Left renal pelvis (tissue), 4 donors: ENCODE data around the gene SCN2B. TPM values are rescaled to one million over a fixed set of nuclear protein-coding genes. Genes with fewer than 3 reads are reported as not detected.

Experiments
- DNase-seq, 4 donors: peaks; one replicate each; pipeline ENCODE4 v3.0.0-alpha.2; 2013; ENCODE audit warnings: low read depth in 4 of 4, low spot score in 3 of 4
- polyA plus RNA-seq, 4 donors: library from polyadenylated mRNA; unstranded; fragments of 120-200 nt; gene quantifications; one replicate each; pipeline ENCODE4 v1.2.1, GENCODE V29; 2013; ENCODE audit not compliant: insufficient read length in 4 of 4

SCN2B gene
- polyA plus RNA-seq, 4 donors = 4.2 to 7.1 (median 4.2) TPM

DNA sequence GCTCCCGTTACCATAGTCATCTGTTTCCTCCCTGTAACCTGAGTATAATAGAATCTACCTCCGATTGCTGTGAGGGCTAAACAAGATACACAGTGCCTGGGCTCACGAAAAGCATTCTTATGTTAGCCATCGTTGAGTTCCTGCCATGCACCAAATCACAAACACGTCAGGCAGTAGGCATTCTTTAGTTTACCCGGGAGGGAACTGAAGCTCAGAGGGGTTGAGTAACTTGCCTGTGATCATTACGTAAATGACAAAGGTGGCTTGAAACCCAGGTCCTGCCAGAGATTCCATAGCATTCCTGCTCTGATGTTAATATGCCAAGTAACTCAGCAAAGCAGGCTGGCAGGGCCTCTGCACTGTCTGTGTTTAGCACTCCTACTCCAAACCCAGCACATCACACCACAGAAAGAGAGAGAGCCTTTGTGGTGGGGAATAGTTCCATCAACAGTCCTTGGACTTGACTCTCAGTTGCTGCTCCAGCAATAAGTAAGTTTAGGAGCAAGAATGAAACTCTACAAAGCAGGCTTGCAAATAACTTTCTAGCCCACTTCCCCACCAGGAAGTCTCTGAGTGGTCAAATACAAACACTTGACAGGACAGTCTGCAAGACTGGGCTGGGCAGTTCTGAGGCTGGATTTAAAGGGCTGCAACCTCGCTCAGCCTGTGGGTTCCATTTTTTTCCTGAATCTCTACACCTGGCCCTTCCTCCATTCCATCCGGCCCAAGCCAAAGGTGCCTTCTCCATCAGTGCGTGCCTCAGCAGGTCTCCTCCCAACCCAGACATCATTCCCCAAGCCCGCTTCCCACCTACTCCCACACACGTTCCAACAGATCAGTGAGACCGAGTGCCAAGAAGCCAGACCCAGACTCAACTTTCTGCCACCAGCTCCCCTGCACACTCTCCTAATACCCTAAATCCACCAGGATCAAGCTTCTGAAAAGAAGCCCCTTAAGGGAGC is 1.1 kb downstream of the SCN2B start:
- DNase-seq = peak in 1 of 4 donors; percentile 47

DNA sequence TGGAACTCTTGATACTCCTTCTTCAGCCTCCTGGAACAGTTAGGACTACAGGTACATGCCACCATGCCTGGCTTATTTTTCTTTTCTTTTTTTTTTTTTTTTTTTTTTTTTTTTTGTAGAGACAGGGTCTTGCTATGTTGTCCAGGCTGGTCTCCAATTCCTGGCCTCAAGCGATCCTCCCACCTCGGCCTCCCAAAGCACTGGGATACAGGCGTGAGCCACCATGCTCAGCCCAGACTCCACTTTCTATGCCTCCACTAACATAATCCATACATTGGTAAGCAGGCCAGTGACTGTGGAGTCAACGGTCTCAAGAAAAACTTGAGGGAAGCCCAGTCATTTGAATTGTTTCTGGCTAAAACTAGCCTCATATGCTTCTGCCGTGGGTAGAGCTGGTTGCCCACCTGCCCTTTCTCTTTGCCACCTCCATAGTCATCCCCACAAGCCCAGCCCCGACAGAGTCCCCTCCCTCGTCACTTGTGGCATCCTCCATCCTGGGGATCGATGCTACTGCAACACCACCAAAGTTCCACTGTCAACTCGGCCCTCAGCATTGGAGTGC is 2.4 kb downstream of the SCN2B start:
- DNase-seq = no peak

DNA sequence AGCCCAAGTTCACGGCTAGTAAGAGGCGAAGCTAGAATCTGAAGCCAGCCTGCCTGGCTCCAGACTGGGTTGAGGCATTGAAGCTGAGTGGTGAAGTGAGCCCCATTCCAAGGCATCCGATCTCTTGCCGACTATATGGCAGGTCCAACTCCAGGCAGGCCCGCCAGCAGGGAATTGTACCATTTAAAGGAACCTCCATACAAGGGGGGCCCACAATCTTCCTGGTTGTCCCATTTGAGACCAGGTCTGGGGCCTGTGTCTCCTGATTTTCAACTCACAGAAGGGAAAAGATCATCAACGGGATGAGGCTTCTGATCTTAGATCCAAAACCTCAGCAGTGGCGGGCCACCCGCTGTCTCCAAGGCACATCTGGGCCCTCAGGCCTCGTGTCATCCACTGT is 4.1 kb downstream of the SCN2B start:
- DNase-seq = no peak

DNA sequence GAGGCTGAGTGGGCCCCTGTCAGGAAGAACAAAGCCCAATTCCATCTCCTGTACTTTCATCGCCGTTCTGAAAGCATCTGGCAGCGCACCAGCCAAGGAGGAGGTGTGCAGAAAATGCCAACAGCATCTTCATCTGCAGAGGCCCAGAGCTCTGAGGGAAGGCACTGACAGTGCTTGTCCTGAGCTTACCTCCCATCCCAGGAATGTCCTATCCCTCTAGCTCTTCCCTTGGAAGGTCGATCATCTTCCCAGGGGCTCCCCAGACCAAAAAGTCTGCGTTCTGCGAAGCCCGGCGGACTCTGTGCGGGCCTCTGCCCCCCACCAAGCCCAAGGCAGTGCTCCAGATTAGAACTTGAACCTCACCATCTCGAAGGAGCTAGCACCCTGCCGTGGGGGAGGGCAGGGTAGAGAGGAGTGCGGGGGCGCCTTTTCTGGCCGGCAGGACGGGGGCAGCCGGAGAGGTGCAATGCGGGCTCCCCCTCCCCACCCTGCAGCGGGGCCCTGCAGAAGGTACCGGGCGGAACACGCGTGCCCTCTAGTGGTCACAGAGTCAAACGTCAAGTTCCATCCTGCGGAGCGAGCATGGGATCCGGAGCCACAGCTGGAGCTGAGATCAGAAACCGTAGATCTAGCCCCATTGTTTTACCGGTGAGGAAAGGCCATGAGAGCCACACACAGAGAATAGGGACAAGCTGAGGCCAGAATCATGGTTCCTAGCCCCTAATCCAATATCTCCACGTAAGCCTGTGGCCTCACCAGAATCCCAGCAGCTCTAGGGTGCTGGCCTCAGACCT is 5.0 kb downstream of the SCN2B start:
- peak in 1 of 4 donors; percentile 61 for DNase-seq

DNA sequence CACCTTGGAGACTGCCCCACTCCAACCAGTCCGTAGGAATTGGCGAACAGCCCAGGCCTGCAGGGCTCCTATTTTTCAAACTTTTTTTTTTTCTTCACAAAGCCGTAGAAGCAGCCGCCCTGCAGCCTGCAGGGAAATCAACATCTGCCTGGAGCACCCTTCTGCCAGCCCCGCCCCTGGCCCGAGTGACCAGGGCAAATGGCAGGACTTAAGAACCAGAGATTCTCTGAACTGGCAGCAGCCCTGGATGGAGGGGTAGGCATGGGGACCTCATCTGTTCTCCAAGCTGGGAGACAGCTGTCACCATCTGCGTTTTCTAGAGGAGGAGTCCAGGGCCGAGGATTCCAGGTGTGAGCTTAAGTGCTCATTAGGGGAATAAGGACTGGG is 5.6 kb downstream of the SCN2B start:
- no peak for DNase-seq

DNA sequence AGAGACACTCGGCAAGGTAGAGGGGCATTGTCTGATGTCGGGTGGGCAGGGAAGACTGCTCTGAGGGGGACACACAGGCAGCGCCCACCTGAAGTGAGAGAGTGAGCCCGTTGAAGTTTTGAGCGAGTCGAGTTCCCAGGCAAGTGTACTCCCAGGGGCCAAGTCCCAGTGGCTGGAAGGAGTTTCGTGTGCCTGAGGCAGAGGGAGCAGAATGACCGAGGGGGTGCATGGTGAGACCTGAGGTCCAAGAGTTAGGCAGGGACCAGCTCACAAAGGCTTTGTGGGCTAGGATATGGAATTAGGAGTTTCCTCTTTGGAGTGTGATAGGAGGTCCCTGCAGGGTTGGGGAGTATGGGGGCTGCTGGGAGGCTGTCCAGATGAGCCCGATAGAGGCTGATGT is 6.2 kb downstream of the SCN2B start:
- no peak for DNase-seq

DNA sequence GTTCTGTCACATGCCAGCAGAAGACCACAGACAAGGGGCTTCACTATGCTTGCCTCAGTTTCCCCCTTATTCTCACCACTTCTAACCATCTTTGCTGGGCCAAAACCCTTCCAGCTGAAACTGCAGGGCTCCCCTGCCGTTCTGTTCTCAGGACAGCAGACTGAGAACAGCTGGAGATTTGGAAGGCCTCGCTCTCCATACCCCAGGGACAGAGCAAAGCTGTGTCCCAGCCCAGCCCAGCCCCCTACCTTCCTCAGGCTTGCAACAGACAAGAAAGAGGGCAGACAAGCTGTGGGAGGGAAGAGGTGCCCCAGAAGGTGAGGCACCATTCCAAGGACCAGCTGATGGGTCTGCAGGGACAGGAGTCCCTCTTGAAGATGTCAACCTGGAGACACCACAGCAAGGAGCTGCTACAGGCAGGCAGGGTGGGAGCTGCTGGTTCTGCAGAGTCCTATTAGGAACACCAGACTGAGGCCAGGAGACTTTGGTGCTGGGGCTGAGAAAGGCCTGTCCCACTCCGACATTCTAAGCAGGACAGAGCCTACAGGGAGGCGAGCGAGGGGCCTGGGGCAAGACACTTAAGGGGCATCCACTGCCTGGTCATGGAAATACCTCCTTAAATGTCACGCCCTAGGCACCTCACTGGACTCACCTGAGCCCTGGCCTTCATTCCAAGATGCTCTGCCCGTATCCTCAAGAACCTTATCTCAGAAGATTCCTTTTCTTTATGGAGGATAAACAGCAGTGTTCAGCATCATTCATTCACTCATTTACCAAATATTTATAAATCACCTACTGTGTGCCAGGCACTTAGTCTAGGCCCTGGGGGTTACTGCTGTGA is 6.9 kb downstream of the SCN2B start:
- no peak for DNase-seq

DNA sequence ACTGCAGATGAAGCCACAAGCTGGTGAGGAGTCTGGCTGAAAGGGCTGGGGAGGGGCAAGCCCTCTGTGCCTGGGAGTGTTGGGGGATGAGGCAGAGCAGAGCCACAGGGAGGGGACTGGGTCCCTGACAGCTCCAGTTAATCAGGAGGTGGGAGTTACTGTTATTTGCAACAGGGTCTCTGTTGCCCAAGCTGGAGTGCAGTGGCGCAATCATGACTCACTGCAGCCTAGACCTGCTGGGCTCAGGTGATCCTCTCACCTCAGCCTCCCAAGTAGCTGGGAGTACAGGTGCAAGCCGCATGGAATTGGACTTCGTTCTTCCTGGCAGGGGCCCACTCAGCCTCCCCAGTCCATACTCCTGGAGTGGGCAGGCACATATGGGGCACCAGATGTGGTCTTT is 7.7 kb downstream of the SCN2B start:
- no peak for DNase-seq

DNA sequence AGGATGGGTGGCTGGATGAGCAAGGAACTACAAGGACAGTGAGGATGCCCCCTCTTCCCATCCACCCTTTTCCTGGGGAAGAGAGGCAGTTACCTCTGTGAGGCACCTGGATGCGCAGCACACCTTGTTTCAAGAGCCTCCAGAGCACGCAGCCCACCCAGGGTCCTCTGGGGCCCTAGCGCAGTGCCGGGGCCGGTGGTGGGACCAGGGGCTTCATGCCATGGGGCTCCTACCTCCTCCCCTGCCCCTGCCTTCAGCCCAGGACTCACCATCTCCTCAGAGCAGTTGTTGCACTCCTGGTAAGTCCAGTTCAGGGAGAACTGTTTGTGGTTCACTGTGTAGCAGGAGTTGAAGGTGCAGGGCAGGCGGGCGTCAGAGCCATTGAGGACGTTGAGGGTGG is 8.1 kb downstream of the SCN2B start:
- no peak for DNase-seq

DNA sequence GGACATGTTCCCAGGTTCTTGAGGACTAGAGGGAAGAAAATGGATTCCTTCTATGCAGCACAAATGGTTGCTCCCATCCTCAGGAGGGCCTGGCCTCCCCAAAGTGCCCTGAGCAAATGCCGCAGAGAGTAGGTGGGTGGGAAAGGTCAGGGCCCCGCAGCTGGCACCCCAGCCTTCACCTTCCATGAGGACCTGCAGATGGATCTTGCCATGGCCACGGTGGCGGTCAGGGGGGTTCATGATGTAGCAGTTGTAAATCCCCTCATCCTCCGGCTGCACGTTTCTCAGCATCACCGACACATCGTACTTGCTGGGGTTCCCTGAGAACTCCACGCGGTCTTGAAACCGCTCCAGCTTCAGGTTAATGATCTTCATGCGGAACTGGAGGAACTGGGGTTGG is 8.5 kb downstream of the SCN2B start:
- DNase-seq = no peak

DNA sequence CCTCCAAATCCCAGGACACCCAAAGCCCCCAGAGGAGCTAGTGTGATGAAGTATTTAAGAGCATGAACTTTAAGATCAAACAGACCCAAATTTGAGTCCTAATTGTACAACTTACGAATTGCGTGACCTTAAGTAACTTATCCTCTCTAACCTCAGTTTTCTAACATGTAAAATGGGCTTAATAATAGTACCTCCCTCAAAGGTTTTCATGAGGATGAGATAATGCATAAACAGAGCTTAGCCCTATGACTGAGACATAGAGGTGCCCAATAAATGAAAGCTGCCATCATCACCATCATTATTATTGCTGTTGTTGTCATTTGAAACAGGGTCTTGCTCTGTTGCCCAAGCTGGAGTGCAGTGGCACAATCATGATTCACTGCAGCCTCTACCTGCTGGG is 9.2 kb downstream of the SCN2B start:
- DNase-seq = no peak

DNA sequence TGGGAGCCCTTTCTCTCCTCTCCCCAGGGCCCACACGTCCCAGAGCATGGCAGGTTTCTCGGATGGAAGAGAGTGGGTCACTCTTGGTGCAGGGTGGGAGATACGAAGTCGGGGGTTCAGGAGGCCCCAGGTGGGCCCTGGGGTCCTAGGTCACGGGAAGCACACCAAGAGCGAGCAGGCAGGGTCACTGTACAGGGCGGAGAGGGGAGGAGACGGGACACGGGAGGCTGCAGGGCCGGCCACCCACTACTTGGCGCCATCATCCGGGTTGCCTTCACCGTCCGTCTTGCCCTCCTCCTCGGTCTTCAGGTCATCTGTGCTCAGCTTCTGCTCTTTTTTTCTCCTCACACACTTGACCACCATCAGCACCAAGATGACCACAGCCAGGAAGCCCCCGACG is 9.8 kb downstream of the SCN2B start:
- DNase-seq = no peak

DNA sequence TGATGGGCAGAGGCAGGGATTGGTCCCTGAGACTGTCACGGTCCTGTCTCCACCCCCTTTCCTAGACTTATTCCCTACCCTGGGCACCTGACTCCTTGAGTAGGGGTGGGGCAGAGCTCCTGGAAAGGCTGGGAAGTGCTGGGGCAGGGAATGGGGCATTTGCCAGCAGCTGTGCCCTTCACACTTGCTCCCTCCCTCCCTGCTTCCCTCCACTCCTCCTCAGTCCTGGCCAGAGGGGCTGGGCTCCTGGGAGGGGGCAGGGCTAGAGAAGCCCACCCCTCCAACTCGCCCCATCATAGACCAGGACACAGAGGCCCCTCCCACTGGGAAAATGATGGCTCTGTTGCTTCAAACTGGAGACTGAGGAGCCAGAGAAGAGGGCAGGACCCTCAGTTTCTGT is 11.6 kb downstream of the SCN2B start:
- no peak for DNase-seq

DNA sequence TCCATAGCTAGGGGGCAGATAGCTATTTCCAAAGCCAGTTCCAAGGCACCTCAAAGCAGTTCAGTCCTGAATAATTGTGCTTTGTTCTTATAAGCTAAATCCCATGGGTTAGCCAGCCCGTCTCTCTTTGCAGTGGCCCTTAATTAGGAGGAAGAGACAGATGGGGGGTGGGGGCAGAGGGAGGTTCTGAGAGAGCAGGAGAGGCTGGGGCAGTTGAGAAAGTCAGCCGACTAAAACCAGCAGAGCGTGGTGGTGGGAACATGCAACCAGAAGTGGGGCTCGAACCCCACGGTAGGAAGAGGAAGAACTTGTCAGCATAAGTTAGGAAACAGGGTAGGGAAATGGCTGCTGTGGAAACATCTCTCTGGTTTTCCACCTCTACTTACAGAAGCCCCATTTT is 12.9 kb downstream of the SCN2B start:
- DNase-seq = no peak

DNA sequence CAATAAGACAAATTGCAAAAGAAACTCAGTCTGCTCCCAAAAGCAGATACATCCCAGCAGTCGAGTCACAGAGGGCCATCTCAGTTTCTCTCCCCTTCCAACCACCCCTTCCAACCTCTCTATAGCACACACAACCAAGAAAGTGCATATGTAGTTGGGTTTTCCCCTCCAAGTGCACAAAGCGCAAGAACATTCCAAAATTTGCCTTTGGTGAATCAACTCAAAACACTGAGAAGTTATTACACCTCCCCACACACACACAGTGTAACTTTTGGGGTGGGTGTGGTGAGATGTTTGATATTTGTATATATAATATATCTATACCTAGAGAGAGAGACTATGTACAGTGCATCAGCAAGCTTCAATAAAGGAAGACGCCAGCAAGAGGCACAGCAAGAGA is 13.6 kb downstream of the SCN2B start:
- DNase-seq = no peak

DNA sequence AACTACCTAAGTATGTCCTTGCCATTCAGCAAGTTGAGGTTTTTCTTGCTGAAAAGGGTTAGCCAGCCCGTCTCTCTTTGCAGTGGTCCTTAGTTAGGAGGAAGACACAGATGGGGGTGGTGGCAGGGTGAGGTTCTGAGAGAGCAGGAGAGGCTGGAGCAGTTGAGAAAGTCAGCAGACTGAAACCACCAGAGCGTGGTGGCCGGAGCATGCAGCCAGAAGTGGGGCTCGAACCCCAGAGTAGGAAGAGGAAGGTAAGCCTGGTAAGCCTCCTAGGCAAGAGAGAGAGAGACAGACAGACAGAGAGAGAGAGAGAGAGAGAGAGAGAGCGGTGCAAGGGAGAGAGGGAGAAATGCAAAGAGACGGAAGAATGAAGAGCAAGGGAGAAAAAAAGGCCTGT is 14.7 kb downstream of the SCN2B start:
- no peak for DNase-seq

DNA sequence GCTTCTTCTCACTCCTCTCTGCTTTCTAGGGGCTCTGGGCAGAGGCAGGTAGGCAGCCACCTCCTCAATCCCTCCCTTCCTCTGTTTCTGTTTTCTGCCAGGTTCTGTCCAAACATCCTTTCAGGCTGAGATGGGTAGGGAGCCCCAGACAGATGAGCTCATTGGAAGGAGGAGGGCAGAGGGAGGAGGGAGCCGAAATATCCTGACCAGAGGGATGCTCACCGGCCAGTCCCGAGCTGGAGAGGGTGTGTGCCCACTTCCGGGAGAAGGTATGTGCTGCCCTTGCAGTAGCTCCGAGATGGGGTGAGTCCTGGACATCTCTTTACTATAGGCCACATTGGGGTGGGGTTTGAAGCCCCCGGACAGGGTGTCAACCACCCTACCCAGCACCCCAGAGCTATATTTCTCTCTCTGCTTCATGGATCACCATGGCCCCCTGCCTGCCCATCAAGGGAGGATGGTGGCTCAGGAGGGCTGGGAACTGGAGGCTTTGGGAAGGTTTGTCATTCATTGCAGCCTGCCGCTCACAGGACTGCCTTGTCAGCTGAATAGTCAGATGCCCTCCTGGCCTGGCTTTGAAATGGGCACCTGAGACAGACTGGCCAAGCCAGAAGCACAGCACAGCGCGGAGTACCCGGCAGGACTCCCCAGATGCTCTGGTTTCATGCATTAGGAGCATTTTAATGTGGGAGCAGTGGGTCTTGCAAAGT is 19.1 kb downstream of the SCN2B start:
- no peak for DNase-seq

DNA sequence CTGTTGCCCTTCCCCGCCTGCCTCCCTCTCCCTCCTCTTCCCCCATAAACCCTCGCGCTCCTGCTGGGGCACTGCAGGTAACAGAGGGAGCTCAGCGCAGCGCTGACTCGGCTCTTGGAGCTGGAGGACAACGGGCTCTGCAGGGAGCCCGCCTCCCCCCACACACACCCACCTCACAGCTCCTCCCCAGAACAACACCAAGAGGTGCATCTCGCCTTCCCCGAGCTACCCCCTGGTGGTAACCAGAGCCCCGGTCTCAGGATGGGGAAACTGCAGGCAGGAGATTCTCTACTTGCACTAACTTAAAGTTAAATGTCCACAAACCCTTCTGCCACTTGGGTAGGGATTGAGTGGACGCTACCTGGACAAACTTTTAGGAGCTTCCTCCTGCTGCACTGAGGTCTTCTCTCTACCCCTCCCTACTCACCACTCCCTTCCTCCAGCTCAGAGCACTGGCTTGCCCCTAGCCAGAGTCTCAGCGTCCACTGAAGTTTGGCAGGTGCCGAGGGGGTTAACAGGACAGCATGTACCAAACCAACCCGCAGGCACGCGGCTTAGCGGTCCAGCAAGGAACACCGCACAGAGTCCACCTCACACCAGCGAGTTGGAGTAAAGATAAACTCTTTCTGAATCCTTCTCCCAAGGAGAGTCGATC is 19.8 kb downstream of the SCN2B start:
- no peak for DNase-seq

DNA sequence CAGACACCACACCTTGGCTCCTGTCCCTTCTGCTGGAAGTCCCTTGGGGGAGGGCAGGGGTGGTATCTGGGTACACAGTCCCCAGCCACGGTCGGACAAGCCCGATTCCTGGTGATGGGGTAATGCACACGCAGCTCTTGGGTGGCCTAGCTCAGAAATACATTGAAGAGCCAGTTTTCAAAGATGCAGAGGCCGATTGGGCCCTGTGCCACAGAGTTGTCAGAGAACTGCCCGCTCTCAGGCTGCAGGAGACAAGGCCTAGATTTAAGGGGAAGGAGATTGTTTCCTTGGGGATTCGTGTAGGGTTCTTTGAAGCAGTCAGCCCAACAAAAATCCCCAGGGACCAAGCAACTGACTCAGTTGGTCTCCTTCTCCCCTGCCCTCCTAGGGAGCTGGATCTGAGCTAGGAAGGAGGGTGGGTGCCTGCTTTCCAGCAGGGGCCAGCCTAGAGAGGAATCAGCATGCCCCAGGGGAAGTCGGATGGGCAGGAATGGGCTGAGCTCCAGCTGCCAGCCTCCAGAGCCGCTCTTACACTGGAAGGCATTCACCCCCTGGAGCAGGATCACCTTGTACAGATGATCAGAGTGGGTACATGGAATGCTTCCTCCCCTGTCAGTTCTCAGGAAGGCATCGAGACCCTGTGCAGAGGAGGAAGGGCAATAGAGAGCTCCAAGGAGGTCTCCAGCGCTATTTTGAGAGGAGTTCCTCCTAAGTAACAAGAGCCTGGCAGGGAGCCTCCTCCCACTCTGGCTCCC is 20.5 kb downstream of the SCN2B start:
- DNase-seq = no peak
